GM19240 (cell line): ENCODE data around the gene NAB1.
A peak's percentile ranks its signal among the peaks of the same experiment; 100 is the strongest.

Source experiments
- DNase-seq: peaks from one replicate; pipeline ENCODE4 v3.0.0; 2011; ENCODE audit warnings: low spot score; ENCODE audit not compliant: insufficient read length

NAB1 gene

DNA sequence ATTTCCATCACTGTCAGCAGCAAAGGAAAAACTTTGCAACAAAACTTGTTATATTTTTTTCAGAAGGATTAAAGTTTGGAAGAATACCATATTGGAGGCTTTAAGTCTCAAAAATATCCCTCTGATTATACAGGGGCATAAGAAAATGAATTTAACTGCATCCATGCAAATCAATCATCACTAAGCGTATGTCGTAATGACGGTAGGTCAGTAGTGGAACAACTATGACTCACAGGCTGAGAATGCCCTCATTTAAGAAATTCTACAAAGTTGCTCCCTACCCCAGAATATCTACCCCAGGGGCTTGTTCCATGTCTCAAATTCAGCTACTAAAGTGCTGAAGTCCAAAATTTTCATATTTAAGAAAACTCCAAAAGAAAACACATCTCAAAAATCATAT, 12.5 kb upstream of the NAB1 start:
- DNase-seq: no peak

- DNase-seq: no peak
Observed at GRCh38 chr2:190637281-190637734, 11.6 kb upstream of the NAB1 start.

- DNase-seq: no peak
Observed at GRCh38 chr2:190637903-190638618, 10.8 kb upstream of the NAB1 start.

DNA sequence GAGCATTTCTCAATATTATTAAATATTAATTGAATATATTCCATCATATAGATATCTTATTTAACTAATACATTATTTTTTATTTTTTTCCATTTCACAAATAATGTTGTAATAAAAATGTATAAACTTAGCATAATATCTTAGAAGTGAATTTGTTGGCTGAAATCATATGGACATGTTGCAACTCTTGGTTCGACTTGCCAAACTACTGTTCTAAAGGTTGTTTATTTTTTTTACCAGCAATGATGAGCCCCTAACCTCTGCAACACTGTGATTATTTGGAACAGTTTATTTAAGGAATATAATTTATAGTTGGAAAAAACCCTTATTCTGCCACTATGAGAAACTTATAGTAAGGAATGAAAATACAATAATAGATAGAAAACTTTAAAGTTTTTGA, 8.8 kb upstream of the NAB1 start:
- DNase-seq: no peak

DNA sequence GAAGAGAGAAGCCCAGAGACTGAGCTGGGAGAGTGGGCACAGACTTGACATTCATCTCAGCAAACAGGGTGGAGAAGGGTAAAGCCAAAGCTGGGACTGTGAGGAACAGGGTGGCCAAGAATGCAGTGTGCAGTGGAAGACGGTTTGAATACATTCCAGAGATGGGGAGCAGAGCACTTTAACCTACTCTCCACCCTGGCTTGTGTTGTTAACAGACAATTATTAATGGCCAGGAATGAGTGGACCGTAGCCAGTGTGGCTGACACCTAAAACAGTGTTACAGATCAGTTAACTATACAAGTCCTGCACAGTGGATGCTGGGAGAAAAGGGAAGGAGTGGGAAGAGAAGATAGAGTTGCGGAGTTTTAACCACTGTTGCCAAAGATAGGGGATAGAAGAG, 7.4 kb upstream of the NAB1 start:
- no peak for DNase-seq

GRCh38 chr2:190646780-190647522, 1.9 kb upstream of the NAB1 start:
- no peak for DNase-seq

DNA sequence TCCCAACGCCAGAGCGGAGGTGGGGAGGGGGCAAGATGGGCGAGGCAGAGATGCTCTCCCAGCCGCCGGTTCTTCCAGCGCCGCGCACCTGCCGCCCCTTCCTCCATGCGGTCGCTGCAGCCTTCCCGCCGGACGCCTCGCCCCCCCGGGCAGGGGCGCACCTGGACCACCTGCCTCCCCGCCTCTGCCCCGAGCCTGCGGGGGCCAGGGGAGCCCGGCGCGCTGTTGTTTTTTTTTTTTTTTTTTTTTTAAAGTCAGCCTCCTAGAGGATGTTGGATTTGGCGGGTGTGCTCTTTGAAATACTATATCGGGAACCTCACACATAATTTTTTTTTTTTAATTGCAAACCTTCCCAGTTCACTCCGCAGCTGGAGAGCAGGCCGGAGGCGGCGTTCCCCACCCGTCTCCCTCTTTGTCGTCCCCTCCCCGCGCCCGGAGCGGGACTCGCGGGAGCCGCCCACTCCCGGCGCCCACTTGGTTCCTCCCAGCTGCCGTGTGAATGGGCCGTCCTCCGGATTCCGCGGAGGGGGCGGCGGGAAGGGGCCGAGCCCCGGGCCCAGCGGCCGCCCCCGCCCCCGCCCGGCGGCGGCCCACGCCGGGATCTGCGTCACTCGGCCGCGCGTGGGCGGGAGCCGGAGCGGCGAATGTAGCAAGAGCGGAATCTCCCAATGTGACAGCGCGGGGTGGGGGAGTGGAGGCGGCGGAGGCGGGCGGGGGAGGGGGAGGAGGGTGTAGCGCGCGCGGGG, 421 bp upstream of the NAB1 start:
- peak; percentile 55 for DNase-seq

DNA sequence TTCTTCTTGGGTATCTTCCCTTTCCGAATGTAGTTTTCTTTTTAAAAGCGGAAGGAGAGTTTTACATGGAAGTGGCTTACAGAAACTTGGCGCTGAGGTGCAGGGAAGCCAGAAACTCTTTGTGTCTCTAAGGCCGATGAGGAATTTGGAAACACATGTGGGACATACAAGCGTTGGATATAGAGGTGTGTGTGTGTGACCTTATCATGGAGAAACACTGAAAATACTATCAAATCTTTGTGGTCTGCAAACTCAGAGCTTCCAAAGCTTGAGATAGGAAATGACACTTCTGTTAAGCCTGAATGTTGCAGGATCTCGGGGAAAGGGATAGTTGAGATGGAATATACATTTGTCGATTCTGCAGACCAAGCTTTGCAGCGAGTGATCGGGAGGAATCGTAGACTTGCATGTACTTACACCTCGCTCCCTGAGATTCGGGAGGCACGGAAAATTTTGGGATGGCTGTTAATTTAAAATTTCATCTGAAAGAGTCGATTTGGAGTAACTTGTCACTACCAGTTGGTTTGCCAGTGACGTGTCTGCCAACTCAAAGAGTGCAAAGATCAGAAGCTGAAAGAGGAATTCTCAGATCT, 1.0 kb downstream of the NAB1 start:
- no peak for DNase-seq

DNA sequence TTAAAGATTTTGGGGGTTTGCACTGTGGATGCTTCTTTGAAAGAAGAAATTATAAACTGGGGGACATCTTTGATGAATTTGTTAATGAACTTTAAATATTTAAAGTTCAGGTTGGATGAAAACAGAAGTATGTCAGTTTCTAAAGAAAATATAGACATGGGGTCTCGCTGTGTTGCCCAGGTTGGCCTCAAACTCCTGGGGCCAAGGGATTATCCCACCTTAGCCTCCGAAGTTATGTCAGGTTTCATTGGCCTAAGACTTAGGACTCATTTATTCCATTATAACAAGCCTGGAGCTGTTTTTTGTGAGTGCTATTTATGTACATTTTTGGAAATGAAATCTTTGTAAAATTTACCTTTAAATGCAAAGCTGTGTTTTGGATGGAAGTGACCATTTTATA, 2.5 kb downstream of the NAB1 start:
- DNase-seq: no peak

DNA sequence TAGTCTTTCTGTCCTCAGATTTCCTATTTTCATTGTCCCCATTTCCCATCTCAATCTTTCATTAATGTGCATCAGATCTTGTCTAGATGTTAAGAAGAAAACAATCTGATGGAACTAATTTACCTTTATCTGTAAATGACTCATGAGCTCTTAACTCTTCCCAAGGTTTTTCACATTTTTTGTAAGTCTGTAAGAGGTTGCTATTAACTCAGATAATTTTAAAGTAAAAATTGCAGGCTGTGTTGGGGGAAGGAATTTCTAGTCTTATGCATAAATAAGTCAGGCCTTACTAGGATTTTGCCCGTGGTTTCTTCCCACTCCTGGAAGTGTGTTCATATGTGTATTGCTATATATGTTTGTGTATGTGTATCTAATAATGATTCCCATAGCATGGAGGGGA, 4.3 kb downstream of the NAB1 start:
- no peak for DNase-seq

DNA sequence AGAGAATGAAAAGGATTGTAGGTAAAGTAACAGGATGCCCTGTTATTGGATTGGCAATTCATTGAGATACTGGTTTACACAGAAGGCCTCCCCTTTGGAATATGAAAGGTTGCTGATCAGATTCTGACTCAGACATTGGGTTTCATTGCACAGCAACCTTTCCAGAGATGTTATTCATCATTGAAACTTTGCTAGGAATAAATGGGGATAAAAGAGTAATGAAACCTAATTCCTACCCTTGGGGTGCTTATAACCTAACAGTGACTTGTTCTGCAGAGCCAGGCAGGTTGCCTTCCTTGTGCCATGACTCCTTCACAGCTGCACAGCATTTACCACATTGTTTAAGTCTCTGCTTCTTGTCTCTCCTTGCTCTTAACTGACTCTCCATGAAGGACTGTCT, 5.0 kb downstream of the NAB1 start:
- no peak for DNase-seq

- no peak for DNase-seq
Observed at GRCh38 chr2:190655113-190655512, 6.2 kb downstream of the NAB1 start.

GRCh38 chr2:190655570-190655969, 6.7 kb downstream of the NAB1 start:
- no peak for DNase-seq

- no peak for DNase-seq
Observed at GRCh38 chr2:190656301-190656700, 7.4 kb downstream of the NAB1 start.

DNA sequence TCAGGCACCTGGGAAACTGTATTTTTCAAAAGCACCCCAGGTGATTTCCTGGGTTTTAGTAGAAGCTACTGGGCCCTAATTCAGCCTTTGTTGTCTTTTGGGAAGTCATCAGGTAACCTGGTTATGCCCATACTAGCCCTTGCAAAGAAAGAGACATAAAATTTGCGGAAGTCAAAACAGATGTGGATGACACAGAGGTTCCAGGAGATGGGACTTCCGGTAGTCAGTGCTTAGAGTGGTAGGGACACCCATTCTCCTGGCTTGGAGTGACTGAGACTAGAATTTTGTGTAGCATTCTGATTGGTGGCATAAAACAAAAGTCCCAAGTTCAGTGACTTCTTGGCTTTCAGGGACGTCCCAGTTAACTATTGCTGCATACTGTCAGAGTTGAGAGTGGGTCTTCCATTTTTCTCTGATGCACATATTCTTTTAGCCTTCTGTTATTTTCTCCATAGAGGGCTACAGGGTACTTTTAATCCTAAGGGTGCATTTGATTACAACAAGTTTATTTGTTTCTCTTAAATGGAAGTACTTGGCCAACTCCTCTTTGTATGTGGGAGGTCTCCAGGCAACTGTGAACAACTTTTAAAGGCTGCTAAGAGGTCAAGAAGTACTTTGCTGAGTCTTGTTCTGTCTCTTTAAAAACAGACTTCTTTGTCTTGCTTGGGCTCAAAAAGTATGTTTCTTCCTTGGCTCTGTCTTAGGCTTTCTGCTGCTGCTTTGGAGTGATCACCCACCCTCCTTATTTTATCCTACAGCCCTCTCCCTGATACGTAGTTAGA, 8.8 kb downstream of the NAB1 start:
- DNase-seq: no peak

DNA sequence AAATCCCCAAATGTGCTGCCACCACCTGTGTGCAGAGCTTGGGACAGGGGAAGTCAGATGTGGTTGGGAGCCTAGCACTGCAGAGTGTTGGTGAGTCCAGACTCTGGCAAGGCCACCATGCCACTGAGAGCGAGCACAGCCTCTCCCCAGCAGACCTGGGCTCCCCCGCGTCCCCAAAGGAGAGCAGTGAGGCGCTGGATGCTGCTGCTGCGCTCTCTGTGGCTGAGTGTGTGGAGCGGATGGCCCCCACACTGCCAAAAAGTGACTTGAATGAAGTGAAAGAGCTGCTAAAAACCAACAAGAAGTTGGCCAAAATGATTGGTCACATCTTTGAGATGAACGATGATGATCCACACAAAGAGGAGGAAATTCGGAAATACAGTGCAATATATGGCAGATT, 10.7 kb downstream of the NAB1 start:
- no peak for DNase-seq

DNA sequence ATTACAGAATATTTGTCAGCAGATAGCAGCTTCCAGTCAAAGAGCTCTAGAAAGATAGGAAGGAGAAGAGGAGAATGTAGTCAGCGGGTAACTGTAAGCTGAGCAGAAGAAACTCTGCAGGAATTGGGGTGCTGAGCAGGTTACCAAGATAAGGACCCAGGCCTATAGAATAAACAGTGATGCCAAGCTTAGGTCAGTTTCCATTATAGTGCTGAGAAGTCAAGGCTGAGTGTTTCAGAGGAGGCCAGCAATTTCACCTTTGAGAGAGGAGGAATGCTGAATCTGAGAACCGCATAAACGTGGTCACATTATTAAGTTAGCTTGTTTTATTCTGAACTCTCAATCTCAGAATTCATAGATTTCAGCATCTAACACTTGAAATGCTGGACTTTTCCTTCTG, 13.9 kb downstream of the NAB1 start:
- DNase-seq: no peak

DNA sequence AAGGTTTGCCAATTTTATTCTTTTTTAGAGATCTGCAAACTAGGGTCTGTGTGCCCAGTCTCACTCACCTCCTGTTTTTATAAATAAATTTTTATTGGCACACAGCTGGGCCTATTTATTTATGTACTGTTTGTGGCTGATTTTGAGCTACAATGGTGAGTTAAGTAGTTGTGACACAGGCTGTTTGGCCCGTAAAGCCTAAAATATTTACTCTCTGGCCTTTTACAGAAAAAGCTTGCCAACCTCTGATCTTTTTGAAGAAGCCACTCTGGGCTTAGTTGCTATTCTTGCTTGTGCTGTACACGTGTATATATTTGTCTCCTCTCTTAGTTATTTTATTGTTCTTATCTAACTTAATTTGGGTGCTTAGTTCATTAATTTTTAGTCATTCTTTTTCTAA, 14.5 kb downstream of the NAB1 start:
- DNase-seq: no peak

GRCh38 chr2:190663839-190664238, 15.0 kb downstream of the NAB1 start:
- DNase-seq: no peak

- no peak for DNase-seq
Observed at GRCh38 chr2:190664240-190664639, 15.4 kb downstream of the NAB1 start.

GRCh38 chr2:190666895-190667294, 18.0 kb downstream of the NAB1 start:
- DNase-seq: no peak
